Stomach (tissue), 9 donors: Measurements from ENCODE around the gene BCL2L1. TPM values are rescaled to one million over a fixed set of nuclear protein-coding genes. Genes with fewer than 3 reads are reported as not detected.
A peak's percentile ranks its signal among the peaks of the same experiment; 100 is the strongest.

Experiments
- DNase-seq, 2 donors: peaks; one replicate each; pipeline versions ENCODE4 v3.0.0 to v3.0.0-alpha.2; 2013 to 2019
- H3K27ac ChIP-seq, 5 donors: fragments of 200-600 bp in 4 of 5; sonication (generic) in 4 of 5; one replicate each; pipeline ENCODE4 v1.5.1; 2013 to 2019; ENCODE audit warnings: mild to moderate bottlenecking in 1 of 5, moderate library complexity in 1 of 5
- H3K27me3 ChIP-seq, 3 donors: fragments of 200-600 bp; sonication (generic); one replicate each; pipeline ENCODE4 v1.5.1; 2017 to 2019; ENCODE audit warnings: mixed run types in 1 of 3
- H3K36me3 ChIP-seq, 4 donors: fragments of 200-600 bp; sonication (generic); 1 replicate in 3 of 4; 2 replicates in 1 of 4; pipeline ENCODE4 v1.5.1; 2016 to 2019
- H3K4me1 ChIP-seq, 4 donors: fragments of 200-600 bp; sonication (generic); one replicate each; pipeline ENCODE4 v1.5.1; 2016 to 2019
- H3K4me3 ChIP-seq, 4 donors: fragments of 200-600 bp; sonication (generic) in 3 of 4; one replicate each; pipeline ENCODE4 v1.5.1; 2016 to 2019; ENCODE audit warnings: mild to moderate bottlenecking in 1 of 4
- H3K9me3 ChIP-seq, 4 donors: fragments of 200-600 bp; sonication (generic); one replicate each; pipeline ENCODE4 v1.5.1; 2016 to 2019
- CTCF ChIP-seq, 7 experiments: fragments of 450-650 bp in 4 of 7; fragments of 200-600 bp in 3 of 7; sonication (generic) in 3 of 7; IDR thresholded peaks; one replicate each; pipeline ENCODE4 v1.5.1; 2016 to 2019; ENCODE audit warnings: antibody characterized with exemption in 7 of 7, control low read depth in 2 of 7, mild to moderate bottlenecking in 1 of 7
- EP300 ChIP-seq: sonication (generic); formaldehyde crosslinking; IDR thresholded peaks from one replicate; pipeline ENCODE4 v1.6.1; 2017; ENCODE audit warnings: antibody characterized with exemption
- POLR2A ChIP-seq, 4 donors: fragments of 450-650 bp; IDR thresholded peaks; one replicate each; pipeline ENCODE4 v1.6.1; 2016; ENCODE audit warnings: antibody characterized with exemption in 4 of 4, control low read depth in 2 of 4, mild to moderate bottlenecking in 1 of 4, moderate library complexity in 1 of 4
- POLR2AphosphoS5 ChIP-seq, 3 donors: sonication (generic); formaldehyde crosslinking; IDR thresholded peaks; one replicate each; pipeline ENCODE4 v1.6.1; 2016; ENCODE audit warnings: antibody characterized with exemption in 3 of 3
- WGBS, 5 donors: extraction: QIAGEN DNeasy Blood & Tissue Kit in 3 of 5; methylation state at CpG; one replicate each; pipeline versions ENCODE4 v1.1.5 to v1.1.7; 2013 to 2018; 5-methylcytosine and 5-hydroxymethylcytosine counted together
- intact Hi-C: fragments of 100-400 bp; cut with DNase I; formaldehyde crosslinking; loops from one replicate; pipeline ENCODE4 v1.15.1; 2023; ENCODE audit warnings: low total_unique reads
- polyA plus RNA-seq, 3 donors: library from polyadenylated mRNA; stranded (reverse); fragments of 200-250 nt; gene quantifications; one replicate each; pipeline ENCODE4 v1.2.3, GENCODE V29; 2013
- total RNA-seq, 5 donors: library from RNA; depleted of rRNA; stranded (reverse); fragments of >200 nt; gene quantifications; one replicate each; pipeline versions ENCODE4 v1.1.0 to v1.2.3, GENCODE V29; 2014 to 2016
- donor health status: healthy with polysubstance abuse.
- donor health status: Bipolar disorder and iron deficiency.
- donor health status: healthy.

BCL2L1 gene
- total and polyA plus RNA-seq, 8 donors, result 47.1 to 210 (median 70.8) TPM

GRCh38 chr20:31675828-31676608 lies 46.6 kb downstream of the BCL2L1 start:
- Histone ChIP-seq H3K4me3 (peak overlapping the region in 3 of 4 donors; percentile 11 to 31 (median 23)), H3K36me3 (peaks cover 4 to 35% (median 25%) of the 10 kb centered on the region in 4 donors), H3K27me3 (no peaks in the 10 kb centered on the region), H3K4me1 (peaks cover 75 to 99% (median 90%) of the 10 kb centered on the region in 4 donors), H3K9me3 (no peaks in the 10 kb centered on the region), H3K27ac (peak overlapping the region; percentile 72 to 88 (median 81))
- intact Hi-C loops, result no loop called here
- TF ChIP-seq CTCF (IDR thresholded peaks at IDR 0.05) (no peak), POLR2A (IDR thresholded peaks at IDR 0.05) (no peak), EP300 (no peak)
- WGBS, 5 donors, result 39 to 53% (median 46%) methylated on average over 11 of the region's 11 CpGs
- peak in 1 of 2 donors; percentile 68 for DNase-seq

- peak; percentile 71 to 82 for DNase-seq
- WGBS, 5 donors, result 16 to 24% (median 19%) methylated on average over 10 of the region's 10 CpGs
- TF ChIP-seq CTCF (IDR thresholded peaks at IDR 0.05) (no peak), POLR2AphosphoS5 (IDR thresholded peaks at IDR 0.05) (peak; percentile 22 to 79 (median 79))
- no peaks in the 10 kb centered on the region for H3K27me3 ChIP-seq
- H3K9me3 ChIP-seq, result no peaks in the 10 kb centered on the region
- H3K36me3 ChIP-seq, result peaks cover 4 to 27% (median 21%) of the 10 kb centered on the region in 4 donors
- peak overlapping the region; percentile 72 to 88 (median 81) for H3K27ac ChIP-seq
- peak overlapping the region; percentile 11 to 31 (median 18) for H3K4me3 ChIP-seq
- intact Hi-C loops, result no loop called here
- H3K4me1 ChIP-seq, result peaks cover 74 to 99% (median 90%) of the 10 kb centered on the region in 4 donors
Observed at GRCh38 chr20:31674895-31675827, 47.5 kb downstream of the BCL2L1 start.

GRCh38 chr20:31673943-31674463 lies 48.7 kb downstream of the BCL2L1 start:
- no peak for TF ChIP-seq POLR2AphosphoS5 (IDR thresholded peaks at IDR 0.05)
- TF ChIP-seq EP300, result no peak
- TF ChIP-seq CTCF (IDR thresholded peaks at IDR 0.05), result no peak
- TF ChIP-seq POLR2A (IDR thresholded peaks at IDR 0.05), result no peak
- H3K27ac ChIP-seq, result peak overlapping the region; percentile 72 to 88 (median 81)
- H3K36me3 ChIP-seq, result peaks cover under 1 to 24% (median 14%) of the 10 kb centered on the region in 4 donors
- intact Hi-C loops, result no loop called here
- H3K27me3 ChIP-seq, result no peaks in the 10 kb centered on the region
- peaks cover 72 to 99% (median 90%) of the 10 kb centered on the region in 4 donors for H3K4me1 ChIP-seq
- no peaks in the 10 kb centered on the region for H3K9me3 ChIP-seq
- DNase-seq, result no peak
- H3K4me3 ChIP-seq, result no peak overlapping the region
- 47 to 67% (median 60%) methylated on average over 2 of the region's 2 CpGs for WGBS, 5 donors

- H3K4me1 ChIP-seq, result peaks cover 67 to 99% (median 90%) of the 10 kb centered on the region in 4 donors
- no peaks in the 10 kb centered on the region for H3K9me3 ChIP-seq
- H3K27ac ChIP-seq, result peak overlapping the region in 4 of 5 donors; percentile 80 to 88 (median 82)
- no peaks in the 10 kb centered on the region for H3K27me3 ChIP-seq
- intact Hi-C loops, result no loop called here
- no peak for DNase-seq
- no peak overlapping the region for H3K4me3 ChIP-seq
- H3K36me3 ChIP-seq, result peaks cover 0 to 23% (median 12%) of the 10 kb centered on the region in 4 donors
- TF ChIP-seq CTCF (IDR thresholded peaks at IDR 0.05), result no peak
- TF ChIP-seq POLR2AphosphoS5 (IDR thresholded peaks at IDR 0.05), result no peak
- no peak for TF ChIP-seq POLR2A (IDR thresholded peaks at IDR 0.05)
- no peak for TF ChIP-seq EP300
Observed at GRCh38 chr20:31673435-31673834, 49.2 kb downstream of the BCL2L1 start.
